LNCAP (cell line): ENCODE results near the gene RPS4Y1.

Experiments
- TF ChIP-seq, protein P1 (sequence below): fragments of 450-650 bp; IDR thresholded peaks from 2 replicates; pipeline ENCODE4 v1.5.1; 2017; ENCODE audit warnings: mild to moderate bottlenecking

Gene RPS4Y1

DNA sequence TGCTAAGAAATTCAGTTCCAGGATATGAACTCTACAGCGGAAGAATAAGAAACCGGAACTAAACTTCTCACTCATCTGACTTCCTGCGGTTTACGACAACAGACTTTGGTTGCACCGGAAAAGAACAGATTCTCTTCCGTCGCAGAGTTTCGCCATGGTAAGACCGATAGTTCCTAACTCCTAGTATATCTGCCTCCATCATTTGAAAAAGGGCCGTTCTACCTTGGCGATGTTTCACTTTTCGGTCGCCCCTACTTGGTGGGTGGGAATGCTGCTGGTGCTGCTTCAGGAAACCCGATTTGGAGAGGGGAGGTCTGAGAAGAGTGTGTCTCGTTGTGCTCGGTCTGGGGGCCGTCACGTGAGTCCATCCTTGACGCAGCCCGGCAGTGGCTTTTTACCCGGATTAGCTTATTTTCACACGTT, at the start of gene RPS4Y1:
RPS4Y1 (plus strand) TSS at position 132 of the 423 bp plus-strand sequence; CDS start at position 155, 23 bp downstream.
- TF ChIP-seq, protein P1, sequence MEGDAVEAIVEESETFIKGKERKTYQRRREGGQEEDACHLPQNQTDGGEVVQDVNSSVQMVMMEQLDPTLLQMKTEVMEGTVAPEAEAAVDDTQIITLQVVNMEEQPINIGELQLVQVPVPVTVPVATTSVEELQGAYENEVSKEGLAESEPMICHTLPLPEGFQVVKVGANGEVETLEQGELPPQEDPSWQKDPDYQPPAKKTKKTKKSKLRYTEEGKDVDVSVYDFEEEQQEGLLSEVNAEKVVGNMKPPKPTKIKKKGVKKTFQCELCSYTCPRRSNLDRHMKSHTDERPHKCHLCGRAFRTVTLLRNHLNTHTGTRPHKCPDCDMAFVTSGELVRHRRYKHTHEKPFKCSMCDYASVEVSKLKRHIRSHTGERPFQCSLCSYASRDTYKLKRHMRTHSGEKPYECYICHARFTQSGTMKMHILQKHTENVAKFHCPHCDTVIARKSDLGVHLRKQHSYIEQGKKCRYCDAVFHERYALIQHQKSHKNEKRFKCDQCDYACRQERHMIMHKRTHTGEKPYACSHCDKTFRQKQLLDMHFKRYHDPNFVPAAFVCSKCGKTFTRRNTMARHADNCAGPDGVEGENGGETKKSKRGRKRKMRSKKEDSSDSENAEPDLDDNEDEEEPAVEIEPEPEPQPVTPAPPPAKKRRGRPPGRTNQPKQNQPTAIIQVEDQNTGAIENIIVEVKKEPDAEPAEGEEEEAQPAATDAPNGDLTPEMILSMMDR, result no peak

DNA sequence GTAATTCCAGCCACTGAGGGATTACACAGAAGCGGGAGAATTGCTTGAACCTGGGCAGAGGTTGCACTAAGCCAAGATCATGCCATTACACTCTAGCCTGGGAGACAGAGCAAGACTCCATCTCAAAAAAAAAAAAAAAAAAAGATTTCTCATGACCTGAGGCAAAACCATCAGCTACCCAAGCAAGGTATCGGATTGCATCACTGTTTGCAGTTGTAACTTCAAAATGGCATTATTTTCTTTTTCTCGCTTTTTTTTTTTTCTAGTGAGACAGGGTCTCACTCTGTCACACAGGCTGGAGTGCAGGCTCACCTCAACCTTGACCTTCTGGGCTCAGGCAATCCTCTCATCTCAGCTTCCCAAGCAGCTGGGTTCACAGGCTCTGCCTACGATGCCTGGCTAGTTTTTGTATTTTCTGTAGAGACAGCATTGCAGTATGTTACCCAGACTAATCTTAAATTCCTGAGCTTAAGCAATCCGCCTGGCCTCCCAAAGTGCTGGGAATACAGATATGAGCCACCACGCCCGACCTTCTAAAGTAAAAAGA, 44.4 kb upstream of the RPS4Y1 start:
- TF ChIP-seq, protein P1, result no peak

DNA sequence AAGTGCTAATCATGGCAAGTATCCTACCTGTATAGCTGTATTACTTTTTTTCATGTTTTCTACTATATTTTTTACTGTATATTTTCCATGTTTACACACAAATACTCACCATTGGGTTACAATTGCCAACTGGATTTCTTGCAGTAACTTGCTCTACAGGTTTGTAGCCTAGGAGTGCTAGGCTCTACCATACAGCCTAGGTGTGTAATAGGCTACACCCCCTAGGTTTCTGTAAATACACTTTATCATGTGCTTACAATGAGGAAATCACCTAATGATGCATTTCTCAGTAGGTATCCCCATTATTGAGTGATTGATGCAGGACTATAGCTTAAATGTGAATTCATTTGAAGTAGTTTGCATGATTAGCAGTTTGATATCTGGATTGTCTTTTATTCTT, 43.4 kb upstream of the RPS4Y1 start:
- TF ChIP-seq, protein P1, result no peak

DNA sequence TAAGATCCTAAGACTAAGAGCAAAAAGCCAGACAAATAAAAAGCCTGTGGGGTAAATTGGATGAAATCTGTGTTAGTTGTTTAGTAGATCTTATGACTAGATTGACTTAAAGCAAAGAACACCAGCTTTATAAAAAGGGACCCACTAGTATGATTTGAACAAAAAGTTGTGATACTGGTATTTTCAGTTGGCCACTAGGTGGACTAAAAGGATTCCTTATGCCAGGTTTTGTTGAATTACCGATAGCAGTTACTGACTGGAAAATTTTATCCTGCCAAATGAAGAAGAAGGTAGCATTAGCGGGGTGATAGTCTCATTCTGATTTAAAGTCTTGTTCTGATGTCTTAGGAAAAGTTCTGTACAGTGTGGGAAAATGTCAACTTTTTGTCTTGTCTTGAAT, 41.2 kb upstream of the RPS4Y1 start:
- TF ChIP-seq, protein P1, result peak; percentile 41; the same call in 1 of the 2 replicates

DNA sequence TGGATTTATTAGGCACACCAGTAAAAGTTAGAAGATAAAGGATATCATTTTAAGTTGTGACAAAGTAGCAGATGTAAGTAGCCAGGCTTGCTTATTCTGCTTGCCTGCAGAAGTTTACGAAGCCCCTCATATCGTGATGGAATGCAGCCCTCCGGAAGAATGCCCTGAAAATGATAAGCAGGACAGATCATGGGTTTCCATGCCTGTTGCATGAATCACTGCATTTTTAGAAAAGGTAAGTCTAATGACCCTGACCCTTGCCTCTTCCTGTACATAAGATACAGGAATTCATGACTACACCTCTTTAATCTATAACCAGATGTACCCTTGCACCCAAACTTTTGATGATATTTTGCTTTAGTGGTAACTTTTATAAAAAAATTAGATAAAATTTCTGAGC, 16.9 kb upstream of the RPS4Y1 start:
- TF ChIP-seq, protein P1, result no peak

DNA sequence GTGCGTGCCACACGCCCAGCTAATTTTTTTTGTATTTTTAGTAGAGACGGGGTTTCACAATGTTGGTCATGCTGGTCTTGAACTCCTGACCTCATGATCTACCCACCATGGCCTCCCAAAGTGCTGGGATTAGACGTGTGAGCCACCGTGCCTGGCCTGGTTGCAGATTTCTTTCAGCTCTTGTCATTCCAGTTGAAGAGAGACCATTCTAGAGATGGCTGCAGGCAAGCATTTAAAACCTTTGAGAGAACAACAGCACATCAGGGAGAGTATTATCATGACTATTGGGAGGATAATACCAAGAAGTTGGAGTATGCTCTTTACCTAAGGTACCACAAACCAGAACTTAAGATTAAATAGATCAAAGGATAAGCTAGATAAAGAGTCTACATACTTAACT, 12.9 kb upstream of the RPS4Y1 start:
- TF ChIP-seq, protein P1, result no peak

DNA sequence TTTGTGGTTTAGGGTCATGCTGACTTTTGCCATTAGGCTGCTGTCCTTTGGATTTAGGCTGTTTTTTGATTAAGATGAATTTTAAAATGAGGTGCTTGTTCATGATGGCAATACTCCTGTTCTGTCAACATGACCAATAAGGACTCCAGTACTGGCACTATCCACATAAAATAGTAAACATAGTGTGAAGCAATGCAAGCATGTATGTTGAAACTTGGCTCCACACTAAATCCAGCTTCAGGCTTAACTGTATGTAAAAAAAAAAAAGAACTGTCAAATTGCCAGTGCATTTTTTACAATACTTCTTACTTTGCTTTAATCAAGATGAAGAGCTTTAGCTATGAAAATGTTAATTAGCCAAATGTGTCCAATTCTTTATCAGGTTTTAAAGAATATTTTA, 6.2 kb upstream of the RPS4Y1 start:
- TF ChIP-seq, protein P1, result no peak

DNA sequence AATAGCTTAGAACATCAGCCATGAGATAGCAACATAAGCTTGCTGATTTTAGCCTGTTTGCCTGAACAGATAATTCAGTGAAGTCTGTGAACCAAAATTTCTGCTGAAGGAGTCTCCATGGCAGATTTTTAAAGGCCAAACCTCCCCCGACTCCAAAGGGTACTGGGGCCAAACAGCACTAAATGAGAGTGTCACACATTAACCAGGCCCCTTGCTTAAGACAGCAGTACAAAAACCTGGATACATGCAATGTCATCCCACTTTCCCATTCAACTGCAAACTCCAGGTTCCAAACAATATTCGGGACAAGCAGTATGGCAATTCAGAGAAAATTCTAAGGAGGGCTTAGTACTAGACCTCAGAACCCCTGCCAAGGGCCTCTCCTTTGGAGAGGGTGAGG, 4.3 kb upstream of the RPS4Y1 start:
- TF ChIP-seq, protein P1, result no peak
